Caco-2 (cell line): ENCODE measurements around the gene EDN2. TPM values are rescaled to one million over a fixed set of nuclear protein-coding genes. Genes with fewer than 3 reads are reported as not detected.

Experiments
- BruUV-seq: library from RNA; stranded (reverse); fragments of 400-500 nt; replicated peaks from 2 replicates; lab custom pipeline; 2021; lab: Mats Ljungman, UMichigan
- CTCF ChIA-PET: fragments of 300-600 bp; sonication (Branson Sonifier 250); formaldehyde crosslinking; loops from one replicate; lab custom pipeline; 2022; ENCODE audit warnings: antibody characterized with exemption; lab: Charles Lee
- POLR2A ChIA-PET: fragments of 300-600 bp; sonication (Branson Sonifier 250); formaldehyde crosslinking; loops from one replicate; lab custom pipeline; 2022; ENCODE audit warnings: antibody characterized with exemption; lab: Charles Lee
- DNase-seq, 2 experiments: peaks; one replicate each; pipeline versions ENCODE4 v3.0.0 to v3.0.0-alpha.2; 2020 to 2022
- H3K27me3 ChIP-seq: replicated peaks from 2 replicates; pipeline ENCODE4 v1.6.0; 2011; ENCODE audit warnings: low read length; ENCODE audit not compliant: control insufficient read depth, insufficient read depth
- H3K36me3 ChIP-seq: 2 replicates; pipeline ENCODE4 v1.5.1; 2011; ENCODE audit warnings: low read length; ENCODE audit not compliant: control insufficient read depth, insufficient read depth
- H3K4me1 ChIP-seq: fragments of 250-450 bp; sonication (Bioruptor Pico); 2 replicates; pipeline ENCODE4 v1.5.1; 2020; ENCODE audit warnings: mild to moderate bottlenecking
- H3K4me3 ChIP-seq: 2 replicates; pipeline ENCODE4 v1.5.1; 2011; ENCODE audit warnings: low read depth, mild to moderate bottlenecking, control low read depth, low read length
- H3K9me3 ChIP-seq: fragments of 250-450 bp; sonication (Bioruptor Pico); 2 replicates; pipeline ENCODE4 v1.5.1; 2020; ENCODE audit warnings: mild to moderate bottlenecking, moderate library complexity
- H3K27ac Mint-ChIP-seq: one replicate; pipeline ENCODE4 v1.8.0; 2022; ENCODE audit warnings: mixed read lengths; ENCODE audit not compliant: unreplicated experiment
- H3K27me3 Mint-ChIP-seq: one replicate; pipeline ENCODE4 v1.8.0; 2022; ENCODE audit warnings: mixed read lengths; ENCODE audit not compliant: insufficient read depth, unreplicated experiment
- H3K36me3 Mint-ChIP-seq: one replicate; pipeline ENCODE4 v1.8.0; 2022; ENCODE audit warnings: mild to moderate bottlenecking, mixed read lengths; ENCODE audit not compliant: insufficient read depth, unreplicated experiment
- H3K4me1 Mint-ChIP-seq: one replicate; pipeline ENCODE4 v1.8.0; 2022; ENCODE audit warnings: low read depth, mixed read lengths; ENCODE audit not compliant: unreplicated experiment
- H3K4me3 Mint-ChIP-seq: one replicate; pipeline ENCODE4 v1.8.0; 2022; ENCODE audit warnings: mild to moderate bottlenecking, moderate library complexity, mixed read lengths; ENCODE audit not compliant: unreplicated experiment
- H3K9me3 Mint-ChIP-seq: one replicate; pipeline ENCODE4 v1.8.0; 2022; ENCODE audit warnings: mixed read lengths; ENCODE audit not compliant: unreplicated experiment
- CTCF ChIP-seq, 2 experiments: fragments of 200-600 bp in 1 of 2; IDR thresholded peaks; 1 replicate in 1 of 2; 2 replicates in 1 of 2; pipeline versions ENCODE4 v1.5.1 to v1.8.0; 2011 to 2022; ENCODE audit warnings: antibody characterized with exemption in 1 of 2, control low read depth in 1 of 2, inconsistent platforms in 1 of 2, low read depth in 1 of 2, low read length in 1 of 2, mild to moderate bottlenecking in 1 of 2, moderate library complexity in 1 of 2; ENCODE audit not compliant: insufficient read depth in 1 of 2, severe bottlenecking in 1 of 2, unreplicated experiment in 1 of 2
- intact Hi-C: fragments of 100-400 bp; cut with micrococcal nuclease; formaldehyde crosslinking; loops from one replicate; pipeline ENCODE4 v1.10.0; 2022; ENCODE audit not compliant: unreplicated experiment
- total RNA-seq: library from RNA; stranded (reverse); gene quantifications from 2 replicates; pipeline ENCODE4 v1.2.3, GENCODE V29; 2022

The EDN2 gene
- total RNA-seq, 1 experiment from 2014 or later, result not detected

- no peaks in the 10 kb centered on the region for H3K36me3 ChIP-seq
- no peaks in the 10 kb centered on the region for H3K9me3 ChIP-seq
- peak; percentile 72 to 84 for DNase-seq
- H3K4me3 ChIP-seq, result no peak overlapping the region
- peaks cover 7% of the 10 kb centered on the region for H3K4me1 Mint-ChIP-seq
- peak; percentile 76 to 85 for TF ChIP-seq CTCF (IDR thresholded peaks at IDR 0.05; ENCODE audit: insufficient read depth in 1 of 2, low read depth in 1 of 2, low read length in 1 of 2, severe bottlenecking in 1 of 2, unreplicated experiment in 1 of 2)
- H3K27me3 Mint-ChIP-seq, result no peaks in the 10 kb centered on the region
- H3K27me3 ChIP-seq, result no peaks in the 10 kb centered on the region
- ChIA-PET POLR2A (no interaction called here), CTCF (interaction anchor here (0.6 to 1.1 kb wide), 3 partner anchors 72 to 150 kb away, joined by 3 to 6 read pairs (median 3); partner anchors contain the start of gene FOXO6)
- H3K9me3 Mint-ChIP-seq, result no peaks in the 10 kb centered on the region
- intact Hi-C loops, result loop anchor here (1.0 to 5.0 kb wide), 3 partner anchors 109 to 164 kb away; no protein-coding TSS in a partner anchor
- no peaks in the 10 kb centered on the region for H3K36me3 Mint-ChIP-seq
- peaks cover 24% of the 10 kb centered on the region for H3K4me1 ChIP-seq
- H3K27ac Mint-ChIP-seq, result peak overlapping the region; percentile 40
- no TSS peak for BruUV-seq
- no peak overlapping the region for H3K4me3 Mint-ChIP-seq
These were observed 51.8 kb downstream of the EDN2 start for GRCh38 chr1:41432481-41433280.

GRCh38 chr1:41431490-41432350 is 52.8 kb downstream of the EDN2 start:
- Histone ChIP-seq H3K9me3 (no peaks in the 10 kb centered on the region), H3K4me3 (no peak overlapping the region), H3K27me3 (no peaks in the 10 kb centered on the region), H3K4me1 (peaks cover 23% of the 10 kb centered on the region), H3K36me3 (no peaks in the 10 kb centered on the region)
- no peaks in the 10 kb centered on the region for H3K36me3 Mint-ChIP-seq
- intact Hi-C loops, result loop anchor here (1.0 to 5.0 kb wide), 3 partner anchors 108 to 163 kb away; no protein-coding TSS in a partner anchor
- no peaks in the 10 kb centered on the region for H3K9me3 Mint-ChIP-seq
- no peak for DNase-seq
- CTCF ChIA-PET, result interaction anchor here (0.6 to 1.1 kb wide), 2 partner anchors 71 to 109 kb away, joined by 3 read pairs; partner anchors contain the start of gene FOXO6
- H3K4me1 Mint-ChIP-seq, result peaks cover 7% of the 10 kb centered on the region
- H3K27ac Mint-ChIP-seq, result no peak overlapping the region
- no TSS peak for BruUV-seq
- no peak for TF ChIP-seq CTCF (IDR thresholded peaks at IDR 0.05; ENCODE audit: insufficient read depth in 1 of 2, low read depth in 1 of 2, low read length in 1 of 2, severe bottlenecking in 1 of 2, unreplicated experiment in 1 of 2)
- no peaks in the 10 kb centered on the region for H3K27me3 Mint-ChIP-seq
- POLR2A ChIA-PET, result no interaction called here
- H3K4me3 Mint-ChIP-seq, result no peak overlapping the region

- Histone ChIP-seq H3K36me3 (no peaks in the 10 kb centered on the region), H3K27me3 (no peaks in the 10 kb centered on the region), H3K9me3 (no peaks in the 10 kb centered on the region), H3K4me1 (peaks cover 11% of the 10 kb centered on the region), H3K4me3 (no peak overlapping the region)
- no peak overlapping the region for H3K4me3 Mint-ChIP-seq
- POLR2A ChIA-PET, result no interaction called here
- no peaks in the 10 kb centered on the region for H3K9me3 Mint-ChIP-seq
- intact Hi-C loops, result loop anchor here (5.0 kb wide), 1 partner anchor 148 kb away; no protein-coding TSS in a partner anchor
- no peaks in the 10 kb centered on the region for H3K36me3 Mint-ChIP-seq
- CTCF ChIA-PET, result no interaction called here
- no peaks in the 10 kb centered on the region for H3K27me3 Mint-ChIP-seq
- BruUV-seq, result no TSS peak
- TF ChIP-seq CTCF (IDR thresholded peaks at IDR 0.05; ENCODE audit: insufficient read depth in 1 of 2, low read depth in 1 of 2, low read length in 1 of 2, severe bottlenecking in 1 of 2, unreplicated experiment in 1 of 2), result no peak
- H3K4me1 Mint-ChIP-seq, result peaks cover 7% of the 10 kb centered on the region
- H3K27ac Mint-ChIP-seq, result no peak overlapping the region
- DNase-seq, result no peak
These were observed 53.9 kb downstream of the EDN2 start for GRCh38 chr1:41430582-41430981.
